GM21825 (cell line): ENCODE results near the gene GLIPR1L1.
"Not testable (repeated sequence)": the region's sequence is repeated elsewhere in the genome, so short reads cannot be mapped to it uniquely, and the experiment has no call there.

Experiments used
- ATAC-seq: cut with Tn5 transposase; IDR thresholded peaks from one replicate; pipeline ENCODE4 v1.9.1; 2021; ENCODE audit warnings: mild to moderate bottlenecking, moderate library complexity; ENCODE audit not compliant: unreplicated experiment

The GLIPR1L1 gene

GRCh38 chr12:75334384-75335030 is at the start of gene GLIPR1L1:
GLIPR1L1 (plus strand) TSS chr12:75334670; CDS start chr12:75334729, 59 bp downstream.
- peak; percentile 61 for ATAC-seq

- no peak for ATAC-seq
Observed at GRCh38 chr12:75288860-75289259, 45.6 kb upstream of the GLIPR1L1 start.

- ATAC-seq: no peak
Observed at GRCh38 chr12:75289753-75290152, 44.7 kb upstream of the GLIPR1L1 start.

- ATAC-seq: no peak
Observed at GRCh38 chr12:75291014-75291413, 43.5 kb upstream of the GLIPR1L1 start.

GRCh38 chr12:75294336-75294735 is 40.1 kb upstream of the GLIPR1L1 start:
- ATAC-seq: no peak

- ATAC-seq: no peak
Observed at GRCh38 chr12:75294797-75295196, 39.7 kb upstream of the GLIPR1L1 start.

- no peak for ATAC-seq
Observed at GRCh38 chr12:75302225-75302624, 32.2 kb upstream of the GLIPR1L1 start.

GRCh38 chr12:75302781-75303180 is 31.7 kb upstream of the GLIPR1L1 start:
- ATAC-seq: no peak

GRCh38 chr12:75305412-75306332 is 28.8 kb upstream of the GLIPR1L1 start:
- ATAC-seq: no peak

- ATAC-seq: no peak
Observed at GRCh38 chr12:75308279-75308678, 26.2 kb upstream of the GLIPR1L1 start.

GRCh38 chr12:75311369-75311768 is 23.1 kb upstream of the GLIPR1L1 start:
- no peak for ATAC-seq

GRCh38 chr12:75315518-75315917 is 19.0 kb upstream of the GLIPR1L1 start:
- ATAC-seq: no peak

- no peak for ATAC-seq
Observed at GRCh38 chr12:75317784-75318183, 16.7 kb upstream of the GLIPR1L1 start.

GRCh38 chr12:75322464-75322863 is 12.0 kb upstream of the GLIPR1L1 start:
- no peak for ATAC-seq

- no peak for ATAC-seq
Observed at GRCh38 chr12:75323663-75324062, 10.8 kb upstream of the GLIPR1L1 start.

GRCh38 chr12:75327642-75328041 is 6.8 kb upstream of the GLIPR1L1 start:
- ATAC-seq: no peak

GRCh38 chr12:75329918-75330826 is 4.3 kb upstream of the GLIPR1L1 start, which contains the start of gene CAPS2:
CAPS2 (minus strand) TSS chr12:75330324; CDS start chr12:75326498, 3,826 bp downstream.
- ATAC-seq: peak; percentile 90

- ATAC-seq: peak; percentile 52
Observed at GRCh38 chr12:75337905-75338304, 3.4 kb downstream of the GLIPR1L1 start.

- ATAC-seq: no peak
Observed at GRCh38 chr12:75341873-75342272, 7.4 kb downstream of the GLIPR1L1 start.

- no peak for ATAC-seq
Observed at GRCh38 chr12:75345531-75345930, 11.1 kb downstream of the GLIPR1L1 start.

GRCh38 chr12:75346215-75346614 is 11.7 kb downstream of the GLIPR1L1 start:
- not testable (repeated sequence) for ATAC-seq
